ENCODE data around the gene NAPSA. TPM values are rescaled to one million over a fixed set of nuclear protein-coding genes. Genes with fewer than 3 reads are reported as not detected.

NAPSA gene
- total and polyA plus RNA-seq, 2 of the 8 experiments (the other 6 are each of a cell fraction or from before 2014, with no cell fraction given): 0.71 to 0.73 TPM

- TF ChIP-seq E2F6 (IDR thresholded peaks at IDR 0.05): no peak
- no peak for TF ChIP-seq EZH2 (IDR thresholded peaks at IDR 0.05; ENCODE audit: low read depth, low read length, severe bottlenecking)
- TF ChIP-seq TEAD4 (IDR thresholded peaks at IDR 0.05; ENCODE audit: low read depth, low read length): no peak
- TF ChIP-seq RXRA (IDR thresholded peaks at IDR 0.05; ENCODE audit: insufficient read depth, low read depth, low read length): no peak
- no peak for TF ChIP-seq CTCF (IDR thresholded peaks at IDR 0.05; ENCODE audit: control extremely low read depth in 1 of 3, insufficient read depth in 1 of 3, low read depth in 1 of 3, low read length in 3 of 3)
- TF ChIP-seq SP1 (IDR thresholded peaks at IDR 0.05; ENCODE audit: low read depth, low read length): no peak
- no peak for TF ChIP-seq GTF2F1 (IDR thresholded peaks at IDR 0.05; ENCODE audit: borderline replicate concordance, low read depth, low read length)
- TF ChIP-seq SRF (IDR thresholded peaks at IDR 0.05; ENCODE audit: low read depth, low read length): no peak
- no peak for TF ChIP-seq HDAC6 (IDR thresholded peaks at IDR 0.05; ENCODE audit: low read depth, low read length)
Measured at GRCh38 chr19:50406156-50406820, 40.8 kb upstream of the NAPSA start (continued).

Data from H1 (cell line).